CD4-positive, alpha-beta T cell treated with Interferon alpha-2 for 1 hour (primary cell): ENCODE results near the gene NEURL1B.
A peak's percentile ranks its signal among the peaks of the same experiment; 100 is the strongest.

Experiments used
- DNase-seq, 2 donors: peaks; one replicate each; pipeline ENCODE4 v3.0.0-alpha.2; 2020 to 2022

Gene NEURL1B

GRCh38 chr5:172719211-172719610, 78.1 kb downstream of the NEURL1B start:
- DNase-seq = no peak

- no peak for DNase-seq
Observed at GRCh38 chr5:172720655-172721054, 79.6 kb downstream of the NEURL1B start.

- no peak for DNase-seq
Observed at GRCh38 chr5:172721455-172722326, 80.6 kb downstream of the NEURL1B start.

GRCh38 chr5:172722327-172722815, 81.3 kb downstream of the NEURL1B start:
- peak; percentile 29 to 66 for DNase-seq

GRCh38 chr5:172723508-172723907, 82.4 kb downstream of the NEURL1B start:
- DNase-seq = no peak

GRCh38 chr5:172724242-172725183, 83.5 kb downstream of the NEURL1B start:
- DNase-seq = no peak

- no peak for DNase-seq
Observed at GRCh38 chr5:172725273-172725672, 84.2 kb downstream of the NEURL1B start.

- no peak for DNase-seq
Observed at GRCh38 chr5:172725785-172726184, 84.7 kb downstream of the NEURL1B start.

- no peak for DNase-seq
Observed at GRCh38 chr5:172726966-172727365, 85.9 kb downstream of the NEURL1B start.

GRCh38 chr5:172727551-172727950, 86.5 kb downstream of the NEURL1B start:
- no peak for DNase-seq

- no peak for DNase-seq
Observed at GRCh38 chr5:172728481-172729241, 87.6 kb downstream of the NEURL1B start.

GRCh38 chr5:172729588-172729987, 88.5 kb downstream of the NEURL1B start:
- DNase-seq = no peak

GRCh38 chr5:172730222-172730621, 89.2 kb downstream of the NEURL1B start:
- DNase-seq = no peak

- DNase-seq = no peak
Observed at GRCh38 chr5:172730981-172731679, 90.1 kb downstream of the NEURL1B start.

- DNase-seq = no peak
Observed at GRCh38 chr5:172731680-172732074, 90.6 kb downstream of the NEURL1B start.

- DNase-seq = no peak
Observed at GRCh38 chr5:172732201-172732865, 91.3 kb downstream of the NEURL1B start.

- no peak for DNase-seq
Observed at GRCh38 chr5:172733131-172733973, 92.3 kb downstream of the NEURL1B start.

- DNase-seq = no peak
Observed at GRCh38 chr5:172733974-172734346, 92.9 kb downstream of the NEURL1B start.

GRCh38 chr5:172735141-172735831, 94.2 kb downstream of the NEURL1B start:
- no peak for DNase-seq
